HCT116 (cell line): Measurements from ENCODE around the gene COX20.

ENCODE experiments used
- ATF3 ChIP-seq: IDR thresholded peaks from 2 replicates; pipeline ENCODE4 v1.6.1; 2012
- EGR1 ChIP-seq: IDR thresholded peaks from 2 replicates; pipeline ENCODE4 v1.6.1; 2012; ENCODE audit warnings: low read depth
- ELF1 ChIP-seq: IDR thresholded peaks from 2 replicates; pipeline ENCODE4 v1.6.1; 2012; ENCODE audit warnings: low read depth, borderline replicate concordance
- EZH2 ChIP-seq: fragments of 200-600 bp; sonication (generic); IDR thresholded peaks from 2 replicates; pipeline ENCODE4 v1.6.1; 2017; ENCODE audit warnings: antibody characterized with exemption, mixed run types
- EZH2phosphoT487 ChIP-seq: fragments of 200-600 bp; IDR thresholded peaks from 2 replicates; pipeline ENCODE4 v1.6.1; 2018; ENCODE audit warnings: antibody characterized with exemption, borderline replicate concordance
- MAX ChIP-seq: IDR thresholded peaks from 2 replicates; pipeline ENCODE4 v1.6.1; 2012
- POLR2A ChIP-seq: IDR thresholded peaks from 2 replicates; pipeline ENCODE4 v1.7.0; 2011; ENCODE audit warnings: borderline replicate concordance; ENCODE audit not compliant: insufficient read depth, insufficient read length; ENCODE audit errors: extremely low read depth
- POLR2AphosphoS5 ChIP-seq: IDR thresholded peaks from 2 replicates; pipeline ENCODE4 v1.6.1; 2011; ENCODE audit warnings: mild to moderate bottlenecking, low read depth, low read length, moderate library complexity
- RAD21 ChIP-seq: IDR thresholded peaks from 2 replicates; pipeline ENCODE4 v1.6.1; 2012; ENCODE audit warnings: low read depth, mild to moderate bottlenecking
- SIN3A ChIP-seq: IDR thresholded peaks from 2 replicates; pipeline ENCODE4 v1.6.1; 2012; ENCODE audit warnings: low read depth
- YY1 ChIP-seq: IDR thresholded peaks from 2 replicates; pipeline ENCODE4 v1.6.1; 2011; ENCODE audit warnings: low read length, low read depth, moderate library complexity, mild to moderate bottlenecking; ENCODE audit not compliant: insufficient replicate concordance; ENCODE audit errors: extremely low read depth
- ZFX ChIP-seq: fragments of 450-650 bp; IDR thresholded peaks from 2 replicates; pipeline ENCODE4 v1.6.1; 2017
- TF ChIP-seq, protein P1 (sequence below), 3 experiments: fragments of 200-600 bp in 1 of 3; sonication (generic) in 1 of 3; IDR thresholded peaks in 2 of 3; conservative IDR thresholded peaks in 1 of 3; 2 replicates each; pipeline ENCODE4 v1.5.1; 2012 to 2017; ENCODE audit warnings: low read depth in 2 of 3, low read length in 2 of 3, antibody characterized with exemption in 1 of 3, borderline replicate concordance in 1 of 3, control low read depth in 1 of 3, mild to moderate bottlenecking in 1 of 3, mixed read lengths in 1 of 3, mixed run types in 1 of 3, moderate library complexity in 1 of 3; ENCODE audit not compliant: insufficient read depth in 1 of 3

DNA sequence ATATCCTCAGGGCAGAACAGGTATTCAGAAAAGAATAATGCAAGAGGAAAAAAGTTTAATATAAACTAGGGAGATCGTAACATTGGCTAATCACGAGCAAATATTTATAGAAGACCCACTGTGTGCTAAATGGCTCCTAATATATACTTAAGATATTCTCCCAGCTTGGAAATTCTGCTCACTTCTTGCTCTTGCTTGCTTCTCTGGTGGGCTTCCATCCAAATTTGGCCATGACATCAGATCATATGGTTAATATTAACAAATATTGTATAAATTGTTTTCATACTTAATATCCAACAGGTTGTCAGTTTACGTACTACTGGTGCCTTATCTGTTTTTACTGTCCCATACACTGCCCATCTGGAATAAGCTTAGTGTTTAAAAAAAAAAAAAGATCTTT is 1.1 kb downstream of the COX20 start:
- TF ChIP-seq, protein P1, sequence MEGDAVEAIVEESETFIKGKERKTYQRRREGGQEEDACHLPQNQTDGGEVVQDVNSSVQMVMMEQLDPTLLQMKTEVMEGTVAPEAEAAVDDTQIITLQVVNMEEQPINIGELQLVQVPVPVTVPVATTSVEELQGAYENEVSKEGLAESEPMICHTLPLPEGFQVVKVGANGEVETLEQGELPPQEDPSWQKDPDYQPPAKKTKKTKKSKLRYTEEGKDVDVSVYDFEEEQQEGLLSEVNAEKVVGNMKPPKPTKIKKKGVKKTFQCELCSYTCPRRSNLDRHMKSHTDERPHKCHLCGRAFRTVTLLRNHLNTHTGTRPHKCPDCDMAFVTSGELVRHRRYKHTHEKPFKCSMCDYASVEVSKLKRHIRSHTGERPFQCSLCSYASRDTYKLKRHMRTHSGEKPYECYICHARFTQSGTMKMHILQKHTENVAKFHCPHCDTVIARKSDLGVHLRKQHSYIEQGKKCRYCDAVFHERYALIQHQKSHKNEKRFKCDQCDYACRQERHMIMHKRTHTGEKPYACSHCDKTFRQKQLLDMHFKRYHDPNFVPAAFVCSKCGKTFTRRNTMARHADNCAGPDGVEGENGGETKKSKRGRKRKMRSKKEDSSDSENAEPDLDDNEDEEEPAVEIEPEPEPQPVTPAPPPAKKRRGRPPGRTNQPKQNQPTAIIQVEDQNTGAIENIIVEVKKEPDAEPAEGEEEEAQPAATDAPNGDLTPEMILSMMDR (IDR thresholded peaks at IDR 0.05 in 2 of 3, conservative IDR thresholded peaks at IDR 0.05 in 1 of 3; ENCODE audit: borderline replicate concordance in 1 of 3, insufficient read depth in 1 of 3, low read depth in 2 of 3, low read length in 2 of 3) = no peak
- TF ChIP-seq POLR2AphosphoS5 (no peak), EZH2phosphoT487 (no peak), ELF1 (no peak), EZH2 (no peak), RAD21 (no peak), EGR1 (no peak), MAX (no peak), SIN3A (no peak), ATF3 (no peak), POLR2A (no peak), YY1 (no peak), ZFX (no peak)
